ENCODE measurements around the gene TMED9.

TMED9 gene

GRCh38 chr5:177598477-177598876, 6.5 kb downstream of the TMED9 start:
- peaks cover 9% of the 10 kb centered on the region for H3K36me3 Mint-ChIP-seq
- peak overlapping the region; percentile 79 for H3K4me3 Mint-ChIP-seq
- peaks cover 36% of the 10 kb centered on the region for H3K4me1 Mint-ChIP-seq
- H3K27me3 Mint-ChIP-seq = no peaks in the 10 kb centered on the region
- H3K27ac Mint-ChIP-seq = peak overlapping the region; percentile 14
- H3K9me3 Mint-ChIP-seq = no peaks in the 10 kb centered on the region

GRCh38 chr5:177599731-177600507, 7.9 kb downstream of the TMED9 start, which contains the start of gene B4GALT7:
Gene B4GALT7, plus strand, starts transcription at chr5:177600132. Its CDS starts 79 bp downstream, at chr5:177600211.
- Mint-ChIP-seq H3K4me1 (peaks cover 34% of the 10 kb centered on the region), H3K27ac (peak within 1 kb of the TSS; percentile 96), H3K4me3 (peak within 1 kb of the TSS; percentile 95), H3K27me3 (no peaks in the 10 kb centered on the region), H3K36me3 (peaks cover 4% of the 10 kb centered on the region), H3K9me3 (no peaks in the 10 kb centered on the region)

- Mint-ChIP-seq H3K27ac (peak overlapping the region; percentile 96), H3K4me3 (peak overlapping the region; percentile 95), H3K9me3 (no peaks in the 10 kb centered on the region), H3K27me3 (no peaks in the 10 kb centered on the region), H3K36me3 (peaks cover 3% of the 10 kb centered on the region), H3K4me1 (peaks cover 41% of the 10 kb centered on the region)
Observed at GRCh38 chr5:177600508-177601018, 8.6 kb downstream of the TMED9 start.

- no peaks in the 10 kb centered on the region for H3K27me3 Mint-ChIP-seq
- H3K4me1 Mint-ChIP-seq = peaks cover 46% of the 10 kb centered on the region
- H3K36me3 Mint-ChIP-seq = peaks cover 3% of the 10 kb centered on the region
- peak overlapping the region; percentile 96 for H3K27ac Mint-ChIP-seq
- H3K4me3 Mint-ChIP-seq = peak overlapping the region; percentile 95
- H3K9me3 Mint-ChIP-seq = no peaks in the 10 kb centered on the region
Observed at GRCh38 chr5:177601126-177601525, 9.1 kb downstream of the TMED9 start.

- Mint-ChIP-seq H3K27me3 (no peaks in the 10 kb centered on the region), H3K4me3 (peak overlapping the region; percentile 95), H3K27ac (peak overlapping the region; percentile 69), H3K4me1 (peaks cover 49% of the 10 kb centered on the region), H3K9me3 (no peaks in the 10 kb centered on the region), H3K36me3 (no peaks in the 10 kb centered on the region)
Observed at GRCh38 chr5:177601577-177602457, 9.8 kb downstream of the TMED9 start.

- Mint-ChIP-seq H3K4me1 (peaks cover 54% of the 10 kb centered on the region), H3K27ac (peak overlapping the region; percentile 69), H3K4me3 (no peak overlapping the region), H3K9me3 (no peaks in the 10 kb centered on the region), H3K36me3 (no peaks in the 10 kb centered on the region), H3K27me3 (no peaks in the 10 kb centered on the region)
Observed at GRCh38 chr5:177602458-177602830, 10.4 kb downstream of the TMED9 start.

GRCh38 chr5:177603631-177604030, 11.6 kb downstream of the TMED9 start:
- Mint-ChIP-seq H3K27ac (no peak overlapping the region), H3K4me3 (no peak overlapping the region), H3K4me1 (peaks cover 50% of the 10 kb centered on the region), H3K27me3 (no peaks in the 10 kb centered on the region), H3K9me3 (no peaks in the 10 kb centered on the region), H3K36me3 (no peaks in the 10 kb centered on the region)

GRCh38 chr5:177604116-177604521, 12.1 kb downstream of the TMED9 start:
- Mint-ChIP-seq H3K4me1 (peaks cover 45% of the 10 kb centered on the region), H3K27me3 (no peaks in the 10 kb centered on the region), H3K9me3 (no peaks in the 10 kb centered on the region), H3K36me3 (no peaks in the 10 kb centered on the region), H3K27ac (no peak overlapping the region), H3K4me3 (no peak overlapping the region)

- H3K4me1 Mint-ChIP-seq = peaks cover 44% of the 10 kb centered on the region
- H3K4me3 Mint-ChIP-seq = no peak overlapping the region
- H3K36me3 Mint-ChIP-seq = no peaks in the 10 kb centered on the region
- H3K27me3 Mint-ChIP-seq = no peaks in the 10 kb centered on the region
- no peak overlapping the region for H3K27ac Mint-ChIP-seq
- H3K9me3 Mint-ChIP-seq = no peaks in the 10 kb centered on the region
Observed at GRCh38 chr5:177604656-177605055, 12.7 kb downstream of the TMED9 start.

- Mint-ChIP-seq H3K4me3 (no peak overlapping the region), H3K4me1 (peaks cover 44% of the 10 kb centered on the region), H3K27ac (peak overlapping the region; percentile 35), H3K9me3 (no peaks in the 10 kb centered on the region), H3K27me3 (no peaks in the 10 kb centered on the region), H3K36me3 (no peaks in the 10 kb centered on the region)
Observed at GRCh38 chr5:177605078-177605477, 13.1 kb downstream of the TMED9 start.

GRCh38 chr5:177605667-177606066, 13.7 kb downstream of the TMED9 start:
- peak overlapping the region; percentile 53 for H3K27ac Mint-ChIP-seq
- H3K27me3 Mint-ChIP-seq = no peaks in the 10 kb centered on the region

GRCh38 chr5:177606071-177607051, 14.4 kb downstream of the TMED9 start:
- H3K27ac Mint-ChIP-seq = peak overlapping the region; percentile 53
- H3K4me3 Mint-ChIP-seq = no peak overlapping the region
- H3K27me3 Mint-ChIP-seq = no peaks in the 10 kb centered on the region
- H3K9me3 Mint-ChIP-seq = no peaks in the 10 kb centered on the region
- no peaks in the 10 kb centered on the region for H3K36me3 Mint-ChIP-seq
- peaks cover 35% of the 10 kb centered on the region for H3K4me1 Mint-ChIP-seq

More at GRCh38 chr5:177605667-177606066, 13.7 kb downstream of the TMED9 start:
- H3K36me3 Mint-ChIP-seq = no peaks in the 10 kb centered on the region
- H3K9me3 Mint-ChIP-seq = no peaks in the 10 kb centered on the region
- no peak overlapping the region for H3K4me3 Mint-ChIP-seq
- peaks cover 42% of the 10 kb centered on the region for H3K4me1 Mint-ChIP-seq

GRCh38 chr5:177607115-177607451, 15.1 kb downstream of the TMED9 start:
- Mint-ChIP-seq H3K27me3 (no peaks in the 10 kb centered on the region), H3K4me1 (peaks cover 31% of the 10 kb centered on the region), H3K9me3 (no peaks in the 10 kb centered on the region), H3K27ac (no peak overlapping the region), H3K4me3 (no peak overlapping the region), H3K36me3 (no peaks in the 10 kb centered on the region)

- no peak overlapping the region for H3K4me3 Mint-ChIP-seq
- H3K27ac Mint-ChIP-seq = no peak overlapping the region
- H3K36me3 Mint-ChIP-seq = no peaks in the 10 kb centered on the region
Observed at GRCh38 chr5:177607452-177608192, 15.6 kb downstream of the TMED9 start.

More at GRCh38 chr5:177607452-177608192, 15.6 kb downstream of the TMED9 start:
- H3K9me3 Mint-ChIP-seq = no peaks in the 10 kb centered on the region
- H3K27me3 Mint-ChIP-seq = no peaks in the 10 kb centered on the region
- H3K4me1 Mint-ChIP-seq = peaks cover 27% of the 10 kb centered on the region

All from activated naive CD4-positive, alpha-beta T cell treated with anti-CD3 and anti-CD28 coated beads, Interleukin-2, amount 50 U/mL, for 24 hours (primary cell).